Activated B cell treated with CpG ODN at 0.5 μM for 24 hours (primary cell): Measurements from ENCODE around the gene SHROOM2. TPM values are rescaled to one million over a fixed set of nuclear protein-coding genes. Genes with fewer than 3 reads are reported as not detected.
"Not testable (repeated sequence)": the region's sequence is repeated elsewhere in the genome, so short reads cannot be mapped to it uniquely, and the experiment has no call there.

Experiments used
- ATAC-seq: fragments of 200-7000 bp; cut with Tn5 transposase; one replicate; pipeline ENCODE4 v1.10.0; 2021; ENCODE audit warnings: low read depth, mild to moderate bottlenecking, moderate library complexity
- CTCF ChIA-PET: fragments of 350-600 bp; sonication (Branson Sonifier 250); formaldehyde crosslinking; loops from one replicate; lab custom pipeline; 2021; ENCODE audit warnings: antibody characterized with exemption; lab: Charles Lee
- POLR2A ChIA-PET: fragments of 350-600 bp; sonication (Branson Sonifier 250); formaldehyde crosslinking; loops from one replicate; lab custom pipeline; 2021; ENCODE audit warnings: antibody characterized with exemption; lab: Charles Lee
- DNase-seq: peaks from one replicate; pipeline ENCODE4 v3.0.0; 2022
- H3K27ac Mint-ChIP-seq: one replicate; pipeline ENCODE4 v1.8.0; 2020; ENCODE audit warnings: mixed read lengths
- H3K27me3 Mint-ChIP-seq: one replicate; pipeline ENCODE4 v1.8.0; 2021; ENCODE audit warnings: mixed read lengths
- H3K36me3 Mint-ChIP-seq: one replicate; pipeline ENCODE4 v1.8.0; 2021; ENCODE audit warnings: low read depth, mixed read lengths
- H3K4me1 Mint-ChIP-seq: one replicate; pipeline ENCODE4 v1.8.0; 2021; ENCODE audit warnings: mixed read lengths
- H3K4me3 Mint-ChIP-seq: one replicate; pipeline ENCODE4 v1.8.0; 2020; ENCODE audit warnings: mild to moderate bottlenecking, mixed read lengths
- H3K9me3 Mint-ChIP-seq: one replicate; pipeline ENCODE4 v1.8.0; 2020; ENCODE audit warnings: mixed read lengths
- CTCF ChIP-seq: fragments of 200-600 bp; IDR thresholded peaks from one replicate; pipeline ENCODE4 v1.8.0; 2022; ENCODE audit warnings: antibody characterized with exemption, mild to moderate bottlenecking
- intact Hi-C: fragments of 100-400 bp; cut with micrococcal nuclease; formaldehyde crosslinking; loops from one replicate; pipeline ENCODE4 v1.15.1; 2024
- total RNA-seq: library from RNA; stranded (reverse); gene quantifications from 2 replicates; pipeline ENCODE4 v1.2.3, GENCODE V29; 2022

Gene SHROOM2
- total RNA-seq, 1 donor from 2014 or later, result not detected

- H3K36me3 Mint-ChIP-seq, result no peaks in the 10 kb centered on the region
- no peak overlapping the region for H3K4me3 Mint-ChIP-seq
- POLR2A ChIA-PET, result no interaction called here
- no peaks in the 10 kb centered on the region for H3K4me1 Mint-ChIP-seq
- no peak for TF ChIP-seq CTCF
- no peak for DNase-seq
- no peak overlapping the region for H3K27ac Mint-ChIP-seq
- intact Hi-C loops, result no loop called here
- no peak for ATAC-seq
- CTCF ChIA-PET, result no interaction called here
- H3K9me3 Mint-ChIP-seq, result no peaks in the 10 kb centered on the region
- H3K27me3 Mint-ChIP-seq, result peaks cover 6% of the 10 kb centered on the region
Observed at GRCh38 chrX:9857575-9858474, 71.6 kb downstream of the SHROOM2 start.

- H3K4me1 Mint-ChIP-seq, intact Hi-C loops, POLR2A ChIA-PET, DNase-seq, H3K27ac Mint-ChIP-seq, ATAC-seq, H3K36me3 Mint-ChIP-seq, H3K27me3 Mint-ChIP-seq, H3K4me3 Mint-ChIP-seq, H3K9me3 Mint-ChIP-seq, CTCF ChIA-PET: not testable (repeated sequence)
Observed at GRCh38 chrX:9858684-9859083, 72.5 kb downstream of the SHROOM2 start.

GRCh38 chrX:9859711-9860555, 73.7 kb downstream of the SHROOM2 start:
- Mint-ChIP-seq H3K9me3 (no peaks in the 10 kb centered on the region), H3K36me3 (no peaks in the 10 kb centered on the region), H3K4me1 (no peaks in the 10 kb centered on the region), H3K4me3 (no peak overlapping the region), H3K27me3 (peaks cover 6% of the 10 kb centered on the region), H3K27ac (no peak overlapping the region)
- DNase-seq (no peak), ATAC-seq (no peak)
- CTCF ChIA-PET, result no interaction called here
- POLR2A ChIA-PET, result no interaction called here
- intact Hi-C loops, result no loop called here
- no peak for TF ChIP-seq CTCF

- intact Hi-C loops, result no loop called here
- no peaks in the 10 kb centered on the region for H3K4me1 Mint-ChIP-seq
- CTCF ChIA-PET, result no interaction called here
Observed at GRCh38 chrX:9860826-9861225, 74.6 kb downstream of the SHROOM2 start.

GRCh38 chrX:9861711-9862110, 75.5 kb downstream of the SHROOM2 start:
- no peak for TF ChIP-seq CTCF
- ATAC-seq, result no peak
- intact Hi-C loops, result no loop called here
- Mint-ChIP-seq H3K4me1 (no peaks in the 10 kb centered on the region), H3K4me3 (no peak overlapping the region), H3K27ac (no peak overlapping the region), H3K9me3 (no peaks in the 10 kb centered on the region), H3K27me3 (peaks cover 11% of the 10 kb centered on the region), H3K36me3 (no peaks in the 10 kb centered on the region)
- CTCF ChIA-PET, result no interaction called here
- POLR2A ChIA-PET, result no interaction called here
- no peak for DNase-seq

More at GRCh38 chrX:9860826-9861225, 74.6 kb downstream of the SHROOM2 start:
- Mint-ChIP-seq H3K4me3 (no peak overlapping the region), H3K36me3 (no peaks in the 10 kb centered on the region), H3K27ac (no peak overlapping the region), H3K27me3 (peaks cover 6% of the 10 kb centered on the region), H3K9me3 (no peaks in the 10 kb centered on the region)
- no peak for ATAC-seq
- POLR2A ChIA-PET, result no interaction called here
- no peak for TF ChIP-seq CTCF
- no peak for DNase-seq
